Endothelial cell of hepatic sinusoid (primary cell): ENCODE measurements around the gene PTPRJ.
"Not testable (repeated sequence)": the region's sequence is repeated elsewhere in the genome, so short reads cannot be mapped to it uniquely, and the experiment has no call there.

Experiments
- in situ Hi-C: cut with HindIII; loops from 2 replicates; pipeline ENCODE4 v1.10.0; 2017; ENCODE audit warnings: low sequenced_read_pairs

The PTPRJ gene

GRCh38 chr11:47980088-47980906 lies at the start of gene PTPRJ:
TSS of gene PTPRJ (plus strand) at chr11:47980559. CDS start at chr11:47980913, 354 bp downstream.
- in situ Hi-C loops, result no loop called here

DNA sequence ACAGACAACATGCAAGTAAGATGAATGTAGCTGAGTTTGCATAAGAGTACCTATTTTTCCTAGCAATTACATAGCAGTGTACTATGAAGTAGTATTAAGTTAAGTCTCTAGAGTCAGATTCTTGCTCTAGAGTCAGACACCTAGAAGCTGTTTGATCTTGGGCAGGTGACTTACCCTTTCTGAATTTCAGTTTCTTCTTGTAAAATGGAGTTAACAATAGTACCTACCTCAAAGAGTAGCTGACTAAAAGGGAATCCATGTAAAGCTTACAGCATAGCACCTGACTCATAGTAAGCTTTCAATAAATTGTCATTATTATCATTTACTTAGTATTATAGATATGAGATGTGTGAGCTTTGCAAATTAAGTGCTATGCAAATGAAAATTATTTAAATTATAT lies 47.8 kb upstream of the PTPRJ start:
- in situ Hi-C loops, result loop anchor here (10.0 kb wide), 1 partner anchor 182 kb away; no protein-coding TSS in a partner anchor

GRCh38 chr11:47933797-47934196 lies 46.6 kb upstream of the PTPRJ start:
- in situ Hi-C loops, result loop anchor here (10.0 kb wide), 1 partner anchor 181 kb away; no protein-coding TSS in a partner anchor

DNA sequence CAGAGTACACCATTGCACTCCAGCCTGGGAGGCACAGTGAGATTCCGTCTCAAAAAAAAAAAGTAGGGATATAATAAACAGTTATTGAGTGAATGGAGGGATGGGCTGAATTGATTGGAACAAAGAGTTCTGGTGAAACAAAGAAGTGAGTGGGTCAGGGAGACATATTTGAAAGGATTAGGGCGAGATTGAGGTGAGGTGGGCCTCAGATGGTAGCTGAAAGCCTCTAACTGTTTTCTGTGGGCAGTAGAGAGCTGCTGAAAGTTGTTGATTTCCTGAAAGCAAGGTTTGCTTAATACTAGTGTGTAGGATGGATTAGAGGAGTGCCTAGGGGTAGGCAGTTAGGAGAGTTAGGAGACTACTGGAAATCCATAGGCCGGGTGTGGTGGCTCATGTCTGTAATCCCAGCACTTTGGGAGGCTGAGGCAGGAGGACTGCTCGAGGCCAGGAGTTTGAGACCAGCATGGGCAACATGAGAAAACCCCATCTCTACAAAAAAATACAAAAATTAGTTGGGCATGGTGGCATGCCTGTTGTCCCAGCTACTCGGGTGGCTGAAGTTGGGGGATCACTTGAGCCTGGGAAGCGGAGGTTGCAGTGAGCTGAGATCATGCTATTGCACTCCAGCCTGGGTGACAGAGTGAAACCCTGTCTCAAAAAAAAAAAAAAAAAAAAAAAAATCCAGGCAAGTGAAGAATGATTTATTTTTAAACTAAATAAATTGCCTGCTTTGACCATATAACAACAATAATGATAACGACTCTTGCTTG lies 41.4 kb upstream of the PTPRJ start:
- in situ Hi-C loops, result loop anchor here (5.0 to 10.0 kb wide), 3 partner anchors 38 to 176 kb away; no protein-coding TSS in a partner anchor

DNA sequence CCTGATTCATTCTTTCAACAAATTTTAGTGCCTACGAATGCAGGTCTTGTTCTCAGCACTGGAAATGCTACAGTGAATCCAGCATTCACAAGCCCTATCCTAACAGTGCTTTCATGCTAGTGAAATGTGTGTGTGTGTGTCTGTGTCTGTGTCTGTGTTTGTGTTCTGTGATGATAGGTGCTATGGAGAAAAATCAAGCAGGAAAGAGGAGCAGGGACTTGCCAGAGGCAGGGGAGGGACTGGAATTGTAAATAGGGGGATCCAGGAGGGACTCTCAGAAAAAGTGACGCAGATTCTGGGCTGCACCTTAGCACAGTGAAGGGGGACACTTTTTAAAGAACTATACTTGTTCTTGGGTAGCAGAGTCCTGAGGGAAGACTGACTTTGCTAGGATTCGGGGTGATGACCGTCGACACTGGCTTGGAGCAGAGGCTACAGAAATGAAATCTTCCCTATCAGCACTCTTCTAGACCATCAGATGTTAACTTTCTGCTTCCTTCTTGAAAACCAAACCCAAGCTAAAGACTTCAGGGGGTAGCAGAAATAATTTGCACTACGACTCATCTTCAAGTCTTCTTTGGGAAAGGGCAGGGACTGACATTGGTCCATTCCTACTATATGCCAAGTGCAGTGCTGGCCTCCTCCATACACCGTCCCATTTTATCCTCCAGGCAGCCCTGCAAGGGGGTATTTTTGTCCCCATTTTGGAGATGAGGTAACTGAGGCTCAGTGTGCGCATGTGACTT lies 39.3 kb upstream of the PTPRJ start:
- in situ Hi-C loops, result no loop called here

GRCh38 chr11:47941907-47942558 lies 38.3 kb upstream of the PTPRJ start:
- in situ Hi-C loops, result no loop called here

DNA sequence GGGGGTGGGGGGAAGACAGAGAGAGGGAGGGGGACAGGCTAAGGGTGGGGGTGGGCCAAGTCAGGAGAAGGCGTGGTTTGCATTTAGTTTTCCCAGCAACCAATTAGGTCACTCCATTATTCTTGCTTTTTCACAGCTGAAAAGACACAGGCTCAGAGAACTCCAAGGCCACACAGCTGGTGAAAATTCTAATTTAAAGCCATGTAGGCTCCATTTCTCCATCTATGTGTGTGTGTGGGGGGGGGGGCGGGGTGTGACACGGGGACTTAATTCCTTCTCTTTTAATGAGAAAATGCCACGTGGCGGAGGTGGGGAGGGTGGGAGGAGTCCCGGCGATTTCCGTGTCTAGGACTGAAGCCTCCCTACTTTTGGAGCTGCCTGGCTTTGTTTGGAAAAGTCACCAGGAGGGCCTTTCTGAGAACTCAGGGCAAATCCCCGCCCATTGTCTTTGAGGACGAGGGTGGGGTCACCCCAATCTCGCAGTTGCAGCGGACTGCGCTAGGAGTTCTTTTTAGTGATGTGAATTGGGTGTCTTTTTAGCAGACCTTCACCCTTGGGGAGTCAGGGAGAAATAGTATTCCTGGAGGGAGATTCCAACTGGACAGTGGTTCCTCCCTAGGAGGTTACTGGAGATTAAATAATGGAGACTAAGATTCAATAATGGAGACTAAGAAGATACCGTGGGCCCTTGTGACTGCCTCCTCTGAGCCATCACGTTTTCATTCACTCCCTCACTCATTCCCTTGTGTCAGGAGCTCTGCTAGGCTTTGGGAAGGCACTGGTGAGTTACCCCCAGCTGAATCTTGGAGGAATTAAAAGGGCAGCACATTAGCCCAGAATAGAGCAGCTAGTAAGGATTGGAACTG lies 36.4 kb upstream of the PTPRJ start:
- in situ Hi-C loops, result no loop called here

DNA sequence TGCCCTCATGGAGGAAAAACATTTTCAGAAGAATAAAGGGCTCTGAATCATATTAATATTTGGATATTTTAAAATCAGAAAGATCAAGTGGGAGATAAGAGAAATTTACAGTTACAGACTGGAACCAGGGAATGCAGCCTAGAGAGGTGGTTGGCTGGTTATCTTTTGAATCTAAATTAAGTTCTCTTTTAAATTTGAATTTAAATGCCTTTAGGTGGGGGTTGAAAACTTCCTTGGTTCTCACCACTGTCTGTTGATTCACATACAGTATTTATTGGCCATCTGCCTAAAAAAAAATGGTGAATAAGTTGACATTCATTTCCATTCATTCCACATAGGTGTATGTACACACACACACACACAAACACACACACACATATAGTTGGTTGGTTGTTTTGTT lies 35.7 kb upstream of the PTPRJ start:
- in situ Hi-C loops, result no loop called here

DNA sequence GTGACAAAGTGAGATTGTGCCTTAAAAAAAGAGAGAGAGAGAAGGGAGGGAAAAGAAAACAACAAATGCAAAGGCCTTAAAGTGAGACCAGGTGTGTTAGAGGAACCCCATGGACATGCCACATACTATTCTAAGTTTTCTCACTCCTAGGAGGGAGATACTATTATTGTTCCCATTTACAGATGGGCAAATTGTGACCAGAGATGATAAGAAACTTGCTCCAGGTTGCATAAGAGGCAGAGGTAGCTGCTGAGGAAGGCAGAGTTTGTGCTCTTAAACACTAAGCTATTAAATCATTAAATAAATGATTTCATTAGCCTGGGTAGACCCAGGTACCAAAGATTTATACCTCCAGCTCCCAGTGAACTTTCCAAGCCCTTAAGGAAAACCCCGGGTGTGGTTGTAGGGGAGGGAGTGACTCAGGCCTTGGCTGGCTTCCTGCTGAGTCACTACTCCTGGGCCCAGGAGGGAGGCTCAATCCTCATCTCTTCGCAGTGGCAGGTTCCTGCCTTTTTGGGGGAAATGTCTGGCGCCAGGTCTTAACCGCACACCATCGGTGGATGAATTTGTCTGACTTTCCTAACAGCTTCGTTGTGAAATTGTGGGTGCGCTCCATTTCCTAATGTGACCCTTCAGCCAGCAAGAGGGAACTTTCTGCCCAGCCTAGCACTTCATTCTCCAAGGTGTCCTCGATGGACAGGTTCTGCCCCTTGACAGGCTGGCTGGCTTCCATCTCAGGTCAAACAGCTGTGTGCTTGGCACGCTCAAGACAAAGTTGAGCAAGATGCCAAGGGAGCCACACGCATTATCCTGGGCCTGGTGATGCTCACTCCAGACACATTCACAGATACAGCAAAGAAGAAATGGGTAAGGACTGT lies 33.4 kb upstream of the PTPRJ start:
- in situ Hi-C loops, result no loop called here

- in situ Hi-C loops, result no loop called here
Measured at GRCh38 chr11:47948137-47948536, 32.2 kb upstream of the PTPRJ start.

- in situ Hi-C loops, result not testable (repeated sequence)
Measured at GRCh38 chr11:47949001-47949675, 31.2 kb upstream of the PTPRJ start.

DNA sequence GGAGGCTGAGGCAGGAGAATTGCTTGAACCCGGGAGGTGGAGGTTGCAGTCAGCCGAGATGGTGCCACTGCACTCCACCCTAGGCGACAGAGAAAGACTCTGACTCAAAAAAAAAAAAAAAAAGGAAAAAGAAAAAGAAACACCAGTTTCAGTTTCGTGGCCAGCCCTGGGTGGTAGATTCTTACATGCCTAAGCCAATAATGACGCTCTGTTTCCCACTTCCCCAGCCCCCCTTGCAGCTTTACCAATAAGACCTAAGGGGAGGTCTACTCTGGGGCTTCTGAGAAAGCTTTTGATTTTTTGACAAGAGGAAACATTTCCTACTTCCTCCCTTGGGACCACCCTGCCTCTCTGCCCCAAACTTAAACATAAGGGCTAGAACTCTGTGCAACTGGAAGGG lies 30.0 kb upstream of the PTPRJ start:
- in situ Hi-C loops, result loop anchor here (5.0 kb wide), 2 partner anchors 57 to 102 kb away; no protein-coding TSS in a partner anchor

- in situ Hi-C loops, result loop anchor here (5.0 kb wide), 2 partner anchors 56 to 101 kb away; no protein-coding TSS in a partner anchor
Measured at GRCh38 chr11:47951504-47951903, 28.9 kb upstream of the PTPRJ start.

DNA sequence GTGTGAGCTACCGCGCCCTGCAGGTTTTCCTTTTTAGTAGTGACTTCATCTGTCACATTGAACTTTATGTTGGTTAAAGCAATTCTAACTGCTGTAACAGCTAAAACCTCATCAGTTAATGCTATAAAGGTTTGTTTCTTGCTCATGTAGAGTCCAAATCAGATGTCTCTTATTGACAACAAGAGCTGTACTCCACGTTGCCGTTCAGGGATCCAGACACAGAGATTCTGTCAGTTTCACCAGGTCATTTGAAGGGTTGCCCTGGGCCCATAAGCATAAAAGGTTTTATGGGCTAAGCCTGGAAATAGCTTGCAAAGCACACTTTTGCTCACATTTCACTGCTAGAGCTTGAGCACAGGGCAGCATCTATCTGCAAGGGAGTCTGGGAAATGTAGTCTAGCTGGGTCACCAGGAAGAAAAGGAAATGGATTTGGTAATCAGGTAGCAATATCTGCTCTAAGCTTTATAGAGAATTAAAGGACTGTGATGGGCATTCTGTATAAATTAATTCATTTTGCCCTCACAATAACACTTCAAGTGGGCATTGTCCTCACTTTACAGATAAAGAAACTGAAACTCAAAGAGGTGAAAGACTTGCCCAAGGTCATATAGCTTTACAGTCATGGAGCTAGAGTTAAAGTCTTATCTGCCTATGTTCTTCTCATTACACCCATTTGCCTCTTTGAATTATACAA lies 25.2 kb upstream of the PTPRJ start:
- in situ Hi-C loops, result no loop called here

DNA sequence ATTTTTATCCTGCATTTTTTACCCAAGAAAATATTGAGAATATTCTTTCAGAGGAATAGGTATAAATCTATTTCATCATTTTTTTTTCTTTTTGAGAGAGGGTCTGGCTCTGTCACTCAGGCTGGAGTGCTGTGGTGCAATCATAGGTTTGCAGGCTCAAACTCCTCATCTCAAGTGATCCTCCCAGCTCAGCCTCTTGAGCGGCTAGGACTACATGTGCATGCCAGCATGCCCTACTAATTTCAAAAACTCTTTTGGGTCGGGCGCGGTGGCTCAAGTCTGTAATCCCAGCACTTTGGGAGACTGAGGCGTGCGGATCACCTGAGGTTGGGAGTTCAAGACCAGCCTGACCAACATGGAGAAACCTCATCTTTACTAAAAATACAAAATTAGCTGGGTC lies 20.3 kb upstream of the PTPRJ start:
- in situ Hi-C loops, result no loop called here

DNA sequence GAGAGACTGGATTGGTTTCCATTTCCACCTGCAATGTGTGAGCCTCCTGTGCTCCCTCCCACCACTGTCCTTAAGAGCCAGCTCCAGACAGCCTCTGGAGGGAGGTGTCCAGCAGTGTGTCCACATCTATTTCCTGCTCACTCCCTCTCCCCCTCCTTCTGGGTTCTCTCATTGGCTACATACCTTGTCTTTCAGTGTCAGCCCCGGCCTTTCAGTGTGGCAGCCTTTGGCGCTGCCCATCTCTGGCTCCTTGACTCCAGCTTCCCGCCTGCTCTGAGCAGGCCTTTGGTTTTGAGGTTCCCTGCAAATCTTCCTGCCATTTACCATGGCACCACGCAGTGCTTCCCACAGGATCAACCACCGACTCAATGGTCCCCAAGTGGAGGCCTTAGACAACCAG lies 19.0 kb upstream of the PTPRJ start:
- in situ Hi-C loops, result no loop called here

- in situ Hi-C loops, result no loop called here
Measured at GRCh38 chr11:47964546-47964945, 15.8 kb upstream of the PTPRJ start.
